CD14-positive monocyte (primary cell): ENCODE measurements around the gene CTU1. TPM values are rescaled to one million over a fixed set of nuclear protein-coding genes. Genes with fewer than 3 reads are reported as not detected.

ENCODE experiments used
- DNase-seq, 3 donors: peaks; one replicate each; pipeline ENCODE4 v3.0.0-alpha.2; 2011 to 2022
- H2AFZ ChIP-seq: 2 replicates; pipeline ENCODE4 v1.6.0; 2012; ENCODE audit warnings: mild to moderate bottlenecking, low read depth, low read length, inconsistent platforms; ENCODE audit not compliant: insufficient read depth, poor library complexity, severe bottlenecking
- H3K27ac ChIP-seq, 2 donors: 1 replicate in 1 of 2; 2 replicates in 1 of 2; pipeline ENCODE4 v1.5.1; 2012 to 2013; ENCODE audit warnings: low read length in 2 of 2, control low read depth in 1 of 2, inconsistent platforms in 1 of 2, low read depth in 1 of 2, mild to moderate bottlenecking in 1 of 2
- H3K27me3 ChIP-seq, 2 donors: one replicate each; pipeline versions ENCODE4 v1.6.0 to v1.6.1; 2011 to 2013; ENCODE audit warnings: low read length in 2 of 2; ENCODE audit not compliant: control insufficient read depth in 2 of 2, insufficient read depth in 2 of 2
- H3K36me3 ChIP-seq, 2 donors: replicated peaks in 1 of 2; 1 replicate in 1 of 2; 2 replicates in 1 of 2; pipeline versions ENCODE4 v1.5.1 to v1.6.1; 2012 to 2013; ENCODE audit warnings: low read length in 2 of 2, control low read depth in 1 of 2, inconsistent platforms in 1 of 2, mild to moderate bottlenecking in 1 of 2; ENCODE audit not compliant: insufficient read depth in 2 of 2, control insufficient read depth in 1 of 2
- H3K4me1 ChIP-seq, 2 donors: 1 replicate in 1 of 2; 2 replicates in 1 of 2; pipeline versions ENCODE4 v1.5.1 to v1.6.1; 2012 to 2013; ENCODE audit warnings: low read length in 2 of 2, control low read depth in 1 of 2, inconsistent platforms in 1 of 2, mild to moderate bottlenecking in 1 of 2, moderate library complexity in 1 of 2; ENCODE audit not compliant: insufficient read depth in 2 of 2, control insufficient read depth in 1 of 2
- H3K4me2 ChIP-seq: replicated peaks from 2 replicates; pipeline ENCODE3; 2012; ENCODE audit warnings: low read length, moderate library complexity, mild to moderate bottlenecking; ENCODE audit not compliant: poor library complexity, severe bottlenecking; ENCODE audit errors: extremely low read depth
- H3K4me3 ChIP-seq, 3 experiments: fragments of 200-600 bp in 1 of 3; sonication (generic) in 1 of 3; replicated peaks in 1 of 3; 1 replicate in 2 of 3; 2 replicates in 1 of 3; pipeline ENCODE4 v1.5.1; 2011 to 2013; ENCODE audit warnings: low read length in 3 of 3, mild to moderate bottlenecking in 3 of 3, control low read depth in 2 of 3, low read depth in 2 of 3, inconsistent platforms in 1 of 3, moderate library complexity in 1 of 3
- H3K79me2 ChIP-seq: 2 replicates; pipeline ENCODE4 v1.6.0; 2012; ENCODE audit warnings: mild to moderate bottlenecking, control low read depth, inconsistent platforms, low read length, moderate library complexity; ENCODE audit not compliant: insufficient read depth
- H3K9ac ChIP-seq: 2 replicates; pipeline ENCODE4 v1.6.0; 2017; ENCODE audit warnings: low read length, mild to moderate bottlenecking; ENCODE audit not compliant: insufficient read depth, poor library complexity, severe bottlenecking
- H3K9me3 ChIP-seq, 2 donors: replicated peaks in 1 of 2; 1 replicate in 1 of 2; 2 replicates in 1 of 2; pipeline versions ENCODE4 v1.5.1 to v1.6.1; 2012 to 2013; ENCODE audit warnings: low read length in 2 of 2, control low read depth in 1 of 2; ENCODE audit not compliant: control insufficient read depth in 1 of 2, insufficient read depth in 1 of 2
- H4K20me1 ChIP-seq: 2 replicates; pipeline ENCODE4 v1.6.0; 2012; ENCODE audit warnings: mild to moderate bottlenecking, low read length, control low read depth, moderate library complexity; ENCODE audit not compliant: insufficient read depth
- H3K27ac Mint-ChIP-seq, 7 donors: one replicate each; pipeline ENCODE4 v1.8.0; 2020; ENCODE audit warnings: mild to moderate bottlenecking in 7 of 7, mixed read lengths in 7 of 7, moderate library complexity in 6 of 7, inconsistent platforms in 2 of 7
- H3K27me3 Mint-ChIP-seq, 3 donors: one replicate each; pipeline ENCODE4 v1.8.0; 2021 to 2022; ENCODE audit warnings: low read depth in 3 of 3, mild to moderate bottlenecking in 3 of 3, mixed read lengths in 3 of 3, moderate library complexity in 3 of 3, inconsistent platforms in 1 of 3
- H3K36me3 Mint-ChIP-seq, 2 donors: one replicate each; pipeline ENCODE4 v1.8.0; 2020; ENCODE audit warnings: mixed read lengths in 2 of 2, inconsistent platforms in 1 of 2, mild to moderate bottlenecking in 1 of 2
- H3K4me1 Mint-ChIP-seq: one replicate; pipeline ENCODE4 v1.8.0; 2020; ENCODE audit warnings: mild to moderate bottlenecking, mixed read lengths
- H3K4me3 Mint-ChIP-seq, 2 donors: one replicate each; pipeline ENCODE4 v1.8.0; 2020; ENCODE audit warnings: mild to moderate bottlenecking in 2 of 2, mixed read lengths in 2 of 2, moderate library complexity in 1 of 2
- H3K9me3 Mint-ChIP-seq, 7 donors: one replicate each; pipeline ENCODE4 v1.8.0; 2020 to 2022; ENCODE audit warnings: mixed read lengths in 7 of 7, mild to moderate bottlenecking in 6 of 7, moderate library complexity in 6 of 7, inconsistent platforms in 2 of 7
- CTCF ChIP-seq: fragments of 200-600 bp; IDR thresholded peaks from one replicate; pipeline ENCODE4 v1.8.0; 2022; ENCODE audit warnings: antibody characterized with exemption, mild to moderate bottlenecking
- WGBS: methylation state at CpG from one replicate; pipeline ENCODE4 v1.1.5; 2013; ENCODE audit warnings: missing lambda C conversion rate; ENCODE audit not compliant: insufficient coverage; 5-methylcytosine and 5-hydroxymethylcytosine counted together
- intact Hi-C, 2 donors: fragments of 100-400 bp; cut with micrococcal nuclease; formaldehyde crosslinking; loops; one replicate each; pipeline versions ENCODE4 v1.15.0 to v1.15.1; 2023
- polyA minus RNA-seq: library from RNA; depleted of rRNA, polyadenylated mRNA; stranded (reverse); fragments of >200 nt; gene quantifications from 2 replicates; pipeline ENCODE4 v1.2.3, GENCODE V29; 2012
- polyA plus RNA-seq, 3 donors: library from polyadenylated mRNA; depleted of rRNA in 1 of 3; unstranded in 2 of 3; stranded (reverse) in 1 of 3; fragments of 300-500 nt in 2 of 3; fragments of >200 nt in 1 of 3; fragmentation: Illumina TruSeq in 2 of 3; gene quantifications; 1 replicate in 2 of 3; 2 replicates in 1 of 3; pipeline ENCODE4 v1.2.3, GENCODE V29; 2012 to 2021
- total RNA-seq, 12 experiments: library from RNA in 1 of 12; stranded (reverse) in 1 of 12; fragments of 120-200 nt in 1 of 12; gene quantifications; one replicate each; pipeline ENCODE4 v1.2.4 and lab custom pipeline; 2013 to 2026; ENCODE audit warnings: mixed read lengths in 6 of 12, inconsistent platforms in 1 of 12

CTU1 gene
- 5.9 TPM for total RNA-seq (2013)
- polyA plus RNA-seq (1 to 10 TPM in 2 of 3 donors, under 1 TPM in 1; 0.75 to 3.0 (median 2.9) TPM), polyA minus RNA-seq (7.9 and 13.4 TPM in 2 replicates), total RNA-seq (lab: John Stamatoyannopoulos, UW) (0.45 to 3.1 (median 1.2) reads per million in 11 experiments)

- TF ChIP-seq CTCF, result no peak
- Histone ChIP-seq H3K9me3 (no peaks in the 10 kb centered on the region), H3K27me3 (no peaks in the 10 kb centered on the region), H3K4me3 (peak within 1 kb of the TSS; percentile 64 to 84 (median 84)), H4K20me1 (peaks cover 12% of the 10 kb centered on the region), H3K4me1 (peaks cover 29 to 38% of the 10 kb centered on the region in 2 donors), H3K4me2 (peak within 1 kb of the TSS; percentile 88), H2AFZ (peak within 1 kb of the TSS; percentile 84), H3K27ac (peak within 1 kb of the TSS; percentile 31 to 78), H3K9ac (peak within 1 kb of the TSS; percentile 68), H3K79me2 (peaks cover 43% of the 10 kb centered on the region), H3K36me3 (peaks cover 6 to 21% of the 10 kb centered on the region in 2 donors)
- Mint-ChIP-seq H3K4me1 (peaks cover 38% of the 10 kb centered on the region), H3K36me3 (peaks cover 21 to 24% of the 10 kb centered on the region in 2 donors), H3K27me3 (peaks cover 2 to 6% (median 2%) of the 10 kb centered on the region in 3 donors), H3K9me3 (peaks cover 0 to 1% (median 0%) of the 10 kb centered on the region in 7 donors), H3K4me3 (peak within 1 kb of the TSS; percentile 94 to 99), H3K27ac (peak within 1 kb of the TSS; percentile 91 to 99 (median 98))
- WGBS, result 0% methylated on average over 38 of the region's 43 CpGs
- DNase-seq, result peak; percentile 99 to 100 (median 99)
- intact Hi-C loops, result loop anchor here (5.0 to 10.0 kb wide), 2 partner anchors 39 to 487 kb away; no protein-coding TSS in a partner anchor
Measured at GRCh38 chr19:51108066-51108804, at the start of gene CTU1. Gene CTU1 (minus strand): TSS chr19:51108409. CDS start chr19:51104569, 3,840 bp downstream.

GRCh38 chr19:51157265-51157664, 49.1 kb upstream of the CTU1 start:
- H2AFZ ChIP-seq, result no peak overlapping the region
- H3K79me2 ChIP-seq, result peaks cover 6% of the 10 kb centered on the region
- no peak for TF ChIP-seq CTCF
- peaks cover 2 to 5% (median 3%) of the 10 kb centered on the region in 3 donors for H3K27me3 Mint-ChIP-seq
- no peak overlapping the region for H3K27ac Mint-ChIP-seq
- DNase-seq, result no peak
- peaks cover 14% of the 10 kb centered on the region for H4K20me1 ChIP-seq
- H3K36me3 Mint-ChIP-seq, result peaks cover 44 to 46% of the 10 kb centered on the region in 2 donors
- intact Hi-C loops, result no loop called here
- no peaks in the 10 kb centered on the region for H3K9me3 Mint-ChIP-seq
- H3K4me3 ChIP-seq, result no peak overlapping the region
- H3K36me3 ChIP-seq, result peaks cover 41 to 49% of the 10 kb centered on the region in 2 donors
- WGBS, result 100% methylated on average over 1 of the region's 2 CpGs
- H3K4me2 ChIP-seq, result no peak overlapping the region
- H3K4me3 Mint-ChIP-seq, result no peak overlapping the region
- no peaks in the 10 kb centered on the region for H3K9me3 ChIP-seq
- H3K9ac ChIP-seq, result no peak overlapping the region
- H3K27me3 ChIP-seq, result no peaks in the 10 kb centered on the region
- H3K4me1 ChIP-seq, result peaks cover 8 to 13% of the 10 kb centered on the region in 2 donors
- no peak overlapping the region for H3K27ac ChIP-seq
- peaks cover 12% of the 10 kb centered on the region for H3K4me1 Mint-ChIP-seq
